Measurements from ENCODE around the gene RALGAPB. TPM values are rescaled to one million over a fixed set of nuclear protein-coding genes. Genes with fewer than 3 reads are reported as not detected.

The RALGAPB gene
- polyA plus RNA-seq, 2 of the 4 experiments (the other 2 are of a cell fraction): 15.1 to 35.9 TPM

DNA sequence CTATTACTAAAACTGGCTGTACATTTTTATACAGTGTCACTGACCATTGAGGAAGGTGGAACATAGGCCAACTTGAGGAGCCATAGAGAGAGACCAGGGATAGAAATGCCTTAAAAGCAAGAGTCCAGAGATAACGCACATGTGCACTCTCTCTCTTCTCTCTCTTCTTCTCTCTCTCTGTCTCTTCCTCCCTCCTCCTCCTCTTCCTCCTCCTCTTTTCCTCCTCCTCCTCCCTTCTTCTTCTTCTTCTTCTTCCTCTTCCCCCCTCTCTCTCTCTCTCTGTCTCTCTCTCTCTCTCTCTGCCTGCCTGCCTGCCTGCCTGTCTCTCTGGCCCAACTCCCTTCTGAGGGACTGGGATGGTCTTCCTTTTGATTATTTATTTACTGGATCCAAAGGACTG lies 92.0 kb downstream of the RALGAPB start:
- H3K9me3 ChIP-seq: no peaks in the 10 kb centered on the region
- POLR2A ChIA-PET: no interaction called here
- DNase-seq (ENCODE audit: low read depth in 1 of 2, low spot score in 1 of 2) (no peak), ATAC-seq (no peak), FAIRE-seq (no peak)
- TF ChIP-seq NR3C1 (IDR thresholded peaks at IDR 0.05): no peak
- no peak for TF ChIP-seq GATA3 (IDR thresholded peaks at IDR 0.05; ENCODE audit: borderline replicate concordance)
- TF ChIP-seq, protein P1, sequence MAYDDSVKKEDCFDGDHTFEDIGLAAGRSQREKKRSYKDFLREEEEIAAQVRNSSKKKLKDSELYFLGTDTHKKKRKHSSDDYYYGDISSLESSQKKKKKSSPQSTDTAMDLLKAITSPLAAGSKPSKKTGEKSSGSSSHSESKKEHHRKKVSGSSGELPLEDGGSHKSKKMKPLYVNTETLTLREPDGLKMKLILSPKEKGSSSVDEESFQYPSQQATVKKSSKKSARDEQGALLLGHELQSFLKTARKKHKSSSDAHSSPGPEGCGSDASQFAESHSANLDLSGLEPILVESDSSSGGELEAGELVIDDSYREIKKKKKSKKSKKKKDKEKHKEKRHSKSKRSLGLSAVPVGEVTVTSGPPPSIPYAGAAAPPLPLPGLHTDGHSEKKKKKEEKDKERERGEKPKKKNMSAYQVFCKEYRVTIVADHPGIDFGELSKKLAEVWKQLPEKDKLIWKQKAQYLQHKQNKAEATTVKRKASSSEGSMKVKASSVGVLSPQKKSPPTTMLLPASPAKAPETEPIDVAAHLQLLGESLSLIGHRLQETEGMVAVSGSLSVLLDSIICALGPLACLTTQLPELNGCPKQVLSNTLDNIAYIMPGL (CRISPR knock-in tag; IDR thresholded peaks at IDR 0.05; ENCODE audit: borderline replicate concordance): no peak
- no peak for TF ChIP-seq MAFK (IDR thresholded peaks at IDR 0.05; ENCODE audit: partially characterized antibody)
- TF ChIP-seq RCOR1 (IDR thresholded peaks at IDR 0.05; ENCODE audit: low read depth, low read length): no peak
- no peak overlapping the region for H3K4me2 ChIP-seq
- WGBS (ENCODE audit: missing lambda C conversion rate): 94% methylated on average over 1 of the region's 1 CpG
- CTCF ChIA-PET: interaction anchor here (0.8 to 1.1 kb wide), 2 partner anchors 16 to 185 kb away, joined by 3 read pairs; no protein-coding TSS in a partner anchor
- no peak overlapping the region for H3K4me3 ChIP-seq
- no peak overlapping the region for H3K27ac ChIP-seq
- no peaks in the 10 kb centered on the region for H3K4me1 ChIP-seq

DNA sequence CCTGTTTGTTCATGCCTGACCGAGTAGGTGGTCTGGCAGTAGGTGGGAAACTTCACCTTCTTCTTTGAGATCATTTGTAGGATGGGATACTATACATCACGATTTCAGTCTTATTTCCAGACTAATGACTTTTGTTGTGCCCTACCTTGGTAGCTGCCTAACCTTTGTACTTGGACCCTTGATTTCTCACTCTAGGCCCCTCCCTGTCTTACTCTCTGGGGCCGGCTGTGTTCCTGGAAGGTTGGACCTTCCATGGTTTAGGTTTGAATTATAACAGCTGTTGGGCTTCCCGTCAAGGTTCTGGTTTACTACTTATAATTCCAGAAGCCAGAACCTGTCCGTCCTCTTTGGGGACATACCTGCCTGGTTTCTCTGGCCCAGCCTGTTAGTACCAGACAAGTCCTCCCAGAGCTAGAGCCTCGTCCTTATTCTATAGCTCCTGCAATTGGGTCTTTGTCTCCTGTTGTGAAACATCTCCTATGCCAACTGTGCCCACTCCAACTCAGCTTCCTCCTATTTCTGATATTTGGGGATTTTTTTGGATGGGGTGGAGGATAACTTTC lies 93.5 kb downstream of the RALGAPB start:
- no peak for DNase-seq (ENCODE audit: low read depth in 1 of 2, low spot score in 1 of 2)
- no peak overlapping the region for H3K4me3 ChIP-seq
- CTCF ChIA-PET: interaction anchor here (1.2 kb wide), 1 partner anchor 15 kb away, joined by 3 read pairs; the partner anchor contains the start of gene ADIG
- ATAC-seq: no peak
- H3K9me3 ChIP-seq: no peaks in the 10 kb centered on the region
- WGBS (ENCODE audit: missing lambda C conversion rate): 97% methylated on average over 6 of the region's 6 CpGs
- H3K27ac ChIP-seq: no peak overlapping the region
- POLR2A ChIA-PET: no interaction called here
- no peak overlapping the region for H3K4me2 ChIP-seq
- TF ChIP-seq GATA3 (IDR thresholded peaks at IDR 0.05; ENCODE audit: borderline replicate concordance): no peak
- TF ChIP-seq HOXA7 (CRISPR knock-in tag; IDR thresholded peaks at IDR 0.05): no peak
- no peak for TF ChIP-seq EP300 (IDR thresholded peaks at IDR 0.05)
- no peak for TF ChIP-seq RARB (CRISPR knock-in tag; IDR thresholded peaks at IDR 0.05)
- TF ChIP-seq, protein P2, sequence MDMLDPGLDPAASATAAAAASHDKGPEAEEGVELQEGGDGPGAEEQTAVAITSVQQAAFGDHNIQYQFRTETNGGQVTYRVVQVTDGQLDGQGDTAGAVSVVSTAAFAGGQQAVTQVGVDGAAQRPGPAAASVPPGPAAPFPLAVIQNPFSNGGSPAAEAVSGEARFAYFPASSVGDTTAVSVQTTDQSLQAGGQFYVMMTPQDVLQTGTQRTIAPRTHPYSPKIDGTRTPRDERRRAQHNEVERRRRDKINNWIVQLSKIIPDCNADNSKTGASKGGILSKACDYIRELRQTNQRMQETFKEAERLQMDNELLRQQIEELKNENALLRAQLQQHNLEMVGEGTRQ (IDR thresholded peaks at IDR 0.05): no peak
- no peak for TF ChIP-seq RNF2 (IDR thresholded peaks at IDR 0.05; ENCODE audit: borderline replicate concordance, low read depth)
- TF ChIP-seq, protein P3, sequence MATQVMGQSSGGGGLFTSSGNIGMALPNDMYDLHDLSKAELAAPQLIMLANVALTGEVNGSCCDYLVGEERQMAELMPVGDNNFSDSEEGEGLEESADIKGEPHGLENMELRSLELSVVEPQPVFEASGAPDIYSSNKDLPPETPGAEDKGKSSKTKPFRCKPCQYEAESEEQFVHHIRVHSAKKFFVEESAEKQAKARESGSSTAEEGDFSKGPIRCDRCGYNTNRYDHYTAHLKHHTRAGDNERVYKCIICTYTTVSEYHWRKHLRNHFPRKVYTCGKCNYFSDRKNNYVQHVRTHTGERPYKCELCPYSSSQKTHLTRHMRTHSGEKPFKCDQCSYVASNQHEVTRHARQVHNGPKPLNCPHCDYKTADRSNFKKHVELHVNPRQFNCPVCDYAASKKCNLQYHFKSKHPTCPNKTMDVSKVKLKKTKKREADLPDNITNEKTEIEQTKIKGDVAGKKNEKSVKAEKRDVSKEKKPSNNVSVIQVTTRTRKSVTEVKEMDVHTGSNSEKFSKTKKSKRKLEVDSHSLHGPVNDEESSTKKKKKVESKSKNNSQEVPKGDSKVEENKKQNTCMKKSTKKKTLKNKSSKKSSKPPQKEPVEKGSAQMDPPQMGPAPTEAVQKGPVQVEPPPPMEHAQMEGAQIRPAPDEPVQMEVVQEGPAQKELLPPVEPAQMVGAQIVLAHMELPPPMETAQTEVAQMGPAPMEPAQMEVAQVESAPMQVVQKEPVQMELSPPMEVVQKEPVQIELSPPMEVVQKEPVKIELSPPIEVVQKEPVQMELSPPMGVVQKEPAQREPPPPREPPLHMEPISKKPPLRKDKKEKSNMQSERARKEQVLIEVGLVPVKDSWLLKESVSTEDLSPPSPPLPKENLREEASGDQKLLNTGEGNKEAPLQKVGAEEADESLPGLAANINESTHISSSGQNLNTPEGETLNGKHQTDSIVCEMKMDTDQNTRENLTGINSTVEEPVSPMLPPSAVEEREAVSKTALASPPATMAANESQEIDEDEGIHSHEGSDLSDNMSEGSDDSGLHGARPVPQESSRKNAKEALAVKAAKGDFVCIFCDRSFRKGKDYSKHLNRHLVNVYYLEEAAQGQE (IDR thresholded peaks at IDR 0.05): no peak
- TF ChIP-seq CHD4 (IDR thresholded peaks at IDR 0.05; ENCODE audit: borderline replicate concordance): no peak
- TF ChIP-seq, protein P4, sequence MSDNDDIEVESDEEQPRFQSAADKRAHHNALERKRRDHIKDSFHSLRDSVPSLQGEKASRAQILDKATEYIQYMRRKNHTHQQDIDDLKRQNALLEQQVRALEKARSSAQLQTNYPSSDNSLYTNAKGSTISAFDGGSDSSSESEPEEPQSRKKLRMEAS (IDR thresholded peaks at IDR 0.05): no peak
- TF ChIP-seq, protein P1 (CRISPR knock-in tag; IDR thresholded peaks at IDR 0.05; ENCODE audit: borderline replicate concordance): no peak
- no peak for TF ChIP-seq EHMT2 (IDR thresholded peaks at IDR 0.05; ENCODE audit: low read depth)
- no peak for TF ChIP-seq CEBPB (IDR thresholded peaks at IDR 0.05)
- no peak for TF ChIP-seq FOSB (CRISPR knock-in tag; IDR thresholded peaks at IDR 0.05)
- TF ChIP-seq ZC3H11A (IDR thresholded peaks at IDR 0.05): no peak
- TF ChIP-seq, protein P5, sequence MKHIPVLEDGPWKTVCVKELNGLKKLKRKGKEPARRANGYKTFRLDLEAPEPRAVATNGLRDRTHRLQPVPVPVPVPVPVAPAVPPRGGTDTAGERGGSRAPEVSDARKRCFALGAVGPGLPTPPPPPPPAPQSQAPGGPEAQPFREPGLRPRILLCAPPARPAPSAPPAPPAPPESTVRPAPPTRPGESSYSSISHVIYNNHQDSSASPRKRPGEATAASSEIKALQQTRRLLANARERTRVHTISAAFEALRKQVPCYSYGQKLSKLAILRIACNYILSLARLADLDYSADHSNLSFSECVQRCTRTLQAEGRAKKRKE (CRISPR knock-in tag; IDR thresholded peaks at IDR 0.05; ENCODE audit: low read depth): no peak
- TF ChIP-seq HOXB13 (CRISPR knock-in tag; IDR thresholded peaks at IDR 0.05; ENCODE audit: low read depth): no peak
- no peak for TF ChIP-seq CHD2 (IDR thresholded peaks at IDR 0.05; ENCODE audit: low read length, partially characterized antibody)
- FAIRE-seq: no peak
- H3K4me1 ChIP-seq: no peaks in the 10 kb centered on the region

Measured in A549 (cell line).